Peyer's patch (tissue), 4 donors: ENCODE results near the gene EPS15.

Experiments
- POLR2A ChIP-seq, 2 donors: fragments of 450-650 bp; IDR thresholded peaks; one replicate each; pipeline ENCODE4 v1.5.1; 2017; ENCODE audit warnings: antibody characterized with exemption in 2 of 2, mild to moderate bottlenecking in 2 of 2, moderate library complexity in 2 of 2
- TF ChIP-seq, protein P1 (sequence below), 6 experiments: fragments of 450-650 bp in 4 of 6; fragments of 200-600 bp in 2 of 6; sonication (generic) in 1 of 6; IDR thresholded peaks; one replicate each; pipeline ENCODE4 v1.5.1; 2017 to 2019; ENCODE audit warnings: antibody characterized with exemption in 6 of 6, mild to moderate bottlenecking in 3 of 6, moderate library complexity in 1 of 6

DNA sequence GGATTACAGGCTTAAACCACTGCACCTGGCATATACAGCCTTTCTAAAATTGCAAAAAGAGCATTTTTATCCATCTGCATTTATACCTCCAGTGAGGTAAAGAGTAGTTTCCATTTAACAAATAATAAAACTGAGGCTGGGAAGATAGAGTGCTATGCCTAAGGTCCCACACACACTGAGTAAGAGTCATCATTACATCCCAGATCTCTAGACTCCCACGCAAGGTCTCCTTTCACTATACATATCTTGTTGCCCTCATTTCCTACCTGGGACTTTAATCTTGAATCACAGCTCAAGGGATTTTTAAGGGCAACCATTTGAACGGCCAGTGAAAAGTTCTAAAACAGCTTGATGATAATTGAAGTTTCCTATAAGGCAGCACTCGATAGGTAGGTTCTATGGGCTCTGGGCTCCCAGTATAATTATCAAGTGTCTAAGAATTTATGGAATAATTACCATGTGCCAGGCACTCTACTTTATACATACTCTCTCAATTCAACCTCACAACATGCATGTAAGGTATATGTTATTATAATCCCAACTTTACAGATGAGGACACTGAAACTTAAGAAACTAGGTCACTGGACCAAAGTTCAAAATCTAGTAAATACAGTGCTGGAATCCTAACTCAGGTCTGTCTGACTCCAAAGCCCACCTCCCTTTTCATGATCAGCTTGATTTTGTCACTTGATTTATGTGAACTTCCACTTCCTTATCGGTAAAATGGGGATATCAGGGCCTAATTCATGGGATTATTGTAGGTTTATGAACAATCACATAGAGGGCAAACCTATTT, 23.3 kb upstream of the EPS15 start:
- TF ChIP-seq, protein P1, sequence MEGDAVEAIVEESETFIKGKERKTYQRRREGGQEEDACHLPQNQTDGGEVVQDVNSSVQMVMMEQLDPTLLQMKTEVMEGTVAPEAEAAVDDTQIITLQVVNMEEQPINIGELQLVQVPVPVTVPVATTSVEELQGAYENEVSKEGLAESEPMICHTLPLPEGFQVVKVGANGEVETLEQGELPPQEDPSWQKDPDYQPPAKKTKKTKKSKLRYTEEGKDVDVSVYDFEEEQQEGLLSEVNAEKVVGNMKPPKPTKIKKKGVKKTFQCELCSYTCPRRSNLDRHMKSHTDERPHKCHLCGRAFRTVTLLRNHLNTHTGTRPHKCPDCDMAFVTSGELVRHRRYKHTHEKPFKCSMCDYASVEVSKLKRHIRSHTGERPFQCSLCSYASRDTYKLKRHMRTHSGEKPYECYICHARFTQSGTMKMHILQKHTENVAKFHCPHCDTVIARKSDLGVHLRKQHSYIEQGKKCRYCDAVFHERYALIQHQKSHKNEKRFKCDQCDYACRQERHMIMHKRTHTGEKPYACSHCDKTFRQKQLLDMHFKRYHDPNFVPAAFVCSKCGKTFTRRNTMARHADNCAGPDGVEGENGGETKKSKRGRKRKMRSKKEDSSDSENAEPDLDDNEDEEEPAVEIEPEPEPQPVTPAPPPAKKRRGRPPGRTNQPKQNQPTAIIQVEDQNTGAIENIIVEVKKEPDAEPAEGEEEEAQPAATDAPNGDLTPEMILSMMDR (IDR thresholded peaks at IDR 0.05): no peak
- no peak for TF ChIP-seq POLR2A (IDR thresholded peaks at IDR 0.05)
